Loucy (cell line): ENCODE results near the gene BAMBI.

Experiments used
- H2AFZ ChIP-seq: fragments of 200-600 bp; sonication (generic); 2 replicates; pipeline ENCODE4 v1.6.0; 2016; ENCODE audit warnings: antibody characterized with exemption, mild to moderate bottlenecking, low read length, moderate library complexity
- H3F3A ChIP-seq: fragments of 200-600 bp; 2 replicates; pipeline ENCODE4 v1.6.0; 2016; ENCODE audit warnings: antibody characterized with exemption, low read depth, mild to moderate bottlenecking
- H3K27me3 ChIP-seq: fragments of 200-600 bp; sonication (generic); 2 replicates; pipeline ENCODE4 v1.6.1; 2014; ENCODE audit warnings: low read length, mild to moderate bottlenecking; ENCODE audit not compliant: insufficient read depth, poor library complexity, severe bottlenecking
- H3K36me3 ChIP-seq: fragments of 200-600 bp; sonication (generic); 2 replicates; pipeline ENCODE4 v1.6.1; 2016; ENCODE audit warnings: low read length; ENCODE audit not compliant: insufficient read depth
- H3K4me1 ChIP-seq: fragments of 200-600 bp; sonication (generic); 2 replicates; pipeline ENCODE4 v1.5.1; 2014; ENCODE audit warnings: low read length, mild to moderate bottlenecking; ENCODE audit not compliant: insufficient read depth, poor library complexity, severe bottlenecking
- H3K4me2 ChIP-seq: fragments of 200-600 bp; sonication (generic); 2 replicates; pipeline ENCODE4 v1.6.0; 2014; ENCODE audit warnings: antibody characterized with exemption, low read length, low read depth, mild to moderate bottlenecking; ENCODE audit not compliant: poor library complexity, severe bottlenecking
- H3K4me3 ChIP-seq: fragments of 200-600 bp; sonication (generic); 2 replicates; pipeline ENCODE4 v1.5.1; 2014; ENCODE audit warnings: low read length, mild to moderate bottlenecking, mixed read lengths; ENCODE audit not compliant: poor library complexity, severe bottlenecking
- H3K79me2 ChIP-seq: fragments of 200-600 bp; sonication (generic); 2 replicates; pipeline ENCODE4 v1.6.1; 2014; ENCODE audit warnings: low read length; ENCODE audit not compliant: insufficient read depth
- H3K9ac ChIP-seq: fragments of 200-600 bp; sonication (generic); 2 replicates; pipeline ENCODE4 v1.6.0; 2014; ENCODE audit warnings: mild to moderate bottlenecking, low read depth, low read length, moderate library complexity; ENCODE audit not compliant: poor library complexity, severe bottlenecking
- H3K9me2 ChIP-seq: fragments of 200-600 bp; sonication (generic); replicated peaks from 2 replicates; pipeline ENCODE4 v1.6.1; 2016; ENCODE audit warnings: low read depth, low read length, mixed read lengths
- H3K9me3 ChIP-seq: fragments of 200-600 bp; sonication (generic); 2 replicates; pipeline ENCODE4 v1.6.1; 2014; ENCODE audit warnings: mild to moderate bottlenecking, antibody characterized with exemption, low read length, low read depth; ENCODE audit not compliant: insufficient read depth
- H4K20me1 ChIP-seq: fragments of 200-600 bp; sonication (generic); 2 replicates; pipeline ENCODE4 v1.6.0; 2014; ENCODE audit warnings: antibody characterized with exemption, low read length, mild to moderate bottlenecking; ENCODE audit not compliant: insufficient read depth, poor library complexity, severe bottlenecking
- CTCF ChIP-seq: fragments of 200-600 bp; sonication (generic); conservative IDR thresholded peaks from 2 replicates; pipeline ENCODE4 v1.5.1; 2014; ENCODE audit warnings: mild to moderate bottlenecking, antibody characterized with exemption, low read length
- EZH2phosphoT487 ChIP-seq: fragments of 200-600 bp; IDR thresholded peaks from 2 replicates; pipeline ENCODE4 v1.6.1; 2018; ENCODE audit warnings: antibody characterized with exemption, mild to moderate bottlenecking, moderate library complexity, borderline replicate concordance

The BAMBI gene

DNA sequence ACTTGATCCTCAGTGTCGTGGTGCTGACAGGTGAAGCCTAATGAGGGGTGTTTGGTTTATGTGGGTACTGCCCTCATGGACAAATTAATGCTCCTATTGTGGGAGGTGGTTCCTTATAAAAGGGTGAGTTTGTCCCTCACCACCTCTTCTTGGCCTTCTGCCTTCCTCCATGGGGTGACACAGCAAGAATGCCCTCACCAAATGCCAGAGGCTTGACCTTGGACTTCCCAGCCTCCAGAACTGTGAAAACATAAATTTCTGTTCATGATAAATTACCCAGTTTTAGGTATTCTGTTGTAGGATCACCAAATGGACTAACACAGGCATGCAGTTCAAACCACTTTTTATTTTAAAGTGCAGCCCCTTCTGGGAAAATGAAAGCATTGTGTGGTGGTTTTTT lies 39.4 kb downstream of the BAMBI start:
- H3F3A ChIP-seq: no peaks in the 10 kb centered on the region
- H3K36me3 ChIP-seq: no peaks in the 10 kb centered on the region
- H3K4me2 ChIP-seq: no peak overlapping the region
- no peaks in the 10 kb centered on the region for H4K20me1 ChIP-seq
- H3K79me2 ChIP-seq: no peaks in the 10 kb centered on the region
- H3K27me3 ChIP-seq: no peaks in the 10 kb centered on the region
- no peak overlapping the region for H3K9ac ChIP-seq
- H3K4me1 ChIP-seq: no peaks in the 10 kb centered on the region
- H3K4me3 ChIP-seq: no peak overlapping the region
- TF ChIP-seq CTCF (no peak), EZH2phosphoT487 (no peak)
- H3K9me2 ChIP-seq: no peaks in the 10 kb centered on the region
- no peak overlapping the region for H2AFZ ChIP-seq
- H3K9me3 ChIP-seq: no peaks in the 10 kb centered on the region

GRCh38 chr10:28717656-28718201 lies 40.4 kb downstream of the BAMBI start:
- Histone ChIP-seq H3K4me3 (no peak overlapping the region), H3F3A (no peaks in the 10 kb centered on the region), H3K79me2 (no peaks in the 10 kb centered on the region), H3K27me3 (no peaks in the 10 kb centered on the region), H3K4me1 (no peaks in the 10 kb centered on the region), H3K4me2 (no peak overlapping the region), H2AFZ (no peak overlapping the region), H3K9me2 (no peaks in the 10 kb centered on the region), H3K9me3 (no peaks in the 10 kb centered on the region), H3K36me3 (no peaks in the 10 kb centered on the region), H3K9ac (no peak overlapping the region), H4K20me1 (no peaks in the 10 kb centered on the region)
- TF ChIP-seq CTCF (no peak), EZH2phosphoT487 (no peak)

GRCh38 chr10:28719789-28720436 lies 42.6 kb downstream of the BAMBI start:
- Histone ChIP-seq H3K9me3 (no peaks in the 10 kb centered on the region), H3K4me2 (no peak overlapping the region)

More at GRCh38 chr10:28719789-28720436, 42.6 kb downstream of the BAMBI start:
- no peak for TF ChIP-seq CTCF
- no peak for TF ChIP-seq EZH2phosphoT487
- H3F3A ChIP-seq: no peaks in the 10 kb centered on the region
- no peaks in the 10 kb centered on the region for H3K9me2 ChIP-seq
- H3K27me3 ChIP-seq: no peaks in the 10 kb centered on the region
- H3K9ac ChIP-seq: no peak overlapping the region
- H3K4me1 ChIP-seq: no peaks in the 10 kb centered on the region
- H2AFZ ChIP-seq: no peak overlapping the region
- H3K4me3 ChIP-seq: no peak overlapping the region
- no peaks in the 10 kb centered on the region for H4K20me1 ChIP-seq
- no peaks in the 10 kb centered on the region for H3K79me2 ChIP-seq
- no peaks in the 10 kb centered on the region for H3K36me3 ChIP-seq
